IMR-90 (cell line): ENCODE data around the gene ANK3. TPM values are rescaled to one million over a fixed set of nuclear protein-coding genes. Genes with fewer than 3 reads are reported as not detected.
A peak's percentile ranks its signal among the peaks of the same experiment; 100 is the strongest.

Experiments
- ATAC-seq: fragments of 200-7000 bp; cut with Tn5 transposase; 2 replicates; pipeline ENCODE4 v1.9.1; 2020; ENCODE audit warnings: low read depth, mild to moderate bottlenecking, moderate library complexity
- BruUV-seq: library from RNA; stranded (reverse); fragments of 400-500 nt; replicated peaks from 2 replicates; lab custom pipeline; 2021; lab: Mats Ljungman, UMichigan
- CTCF ChIA-PET: fragments of 300-600 bp; formaldehyde crosslinking; extraction: SDS; loops from one replicate; lab custom pipeline; 2021; ENCODE audit warnings: antibody characterized with exemption; lab: Yijun Ruan, JAX
- POLR2A ChIA-PET: fragments of 300-600 bp; sonication (Branson Sonifier 250); formaldehyde crosslinking; loops from one replicate; lab custom pipeline; 2022; ENCODE audit warnings: antibody characterized with exemption; ENCODE audit not compliant: unreplicated experiment; lab: Charles Lee
- DNase-seq: peaks from one replicate; pipeline ENCODE4 v3.0.0; 2013
- H2AFZ ChIP-seq: replicated peaks from 2 replicates; pipeline ENCODE3; 2013; ENCODE audit warnings: low read length, mild to moderate bottlenecking; ENCODE audit not compliant: poor library complexity
- H2AK5ac ChIP-seq: 2 replicates; pipeline ENCODE4 v1.6.1; 2013; ENCODE audit warnings: low read depth, low read length, inconsistent platforms
- H2AK9ac ChIP-seq: replicated peaks from 2 replicates; pipeline ENCODE3; 2013; ENCODE audit warnings: mild to moderate bottlenecking, low read depth, low read length, moderate library complexity; ENCODE audit not compliant: poor library complexity
- H2BK120ac ChIP-seq: 2 replicates; pipeline ENCODE4 v1.6.1; 2013; ENCODE audit warnings: low read depth, low read length, inconsistent platforms
- H2BK15ac ChIP-seq: 3 replicates; pipeline ENCODE4 v1.6.1; 2013; ENCODE audit warnings: low read depth, low read length, inconsistent platforms
- H2BK20ac ChIP-seq: 2 replicates; pipeline ENCODE4 v1.6.1; 2013; ENCODE audit warnings: low read depth, mild to moderate bottlenecking, inconsistent platforms, low read length, moderate library complexity
- H2BK5ac ChIP-seq: 2 replicates; pipeline ENCODE4 v1.6.1; 2013; ENCODE audit warnings: mild to moderate bottlenecking, low read depth, low read length, inconsistent platforms; ENCODE audit not compliant: poor library complexity, severe bottlenecking
- H3K14ac ChIP-seq: replicated peaks from 2 replicates; pipeline ENCODE4 v1.6.1; 2013; ENCODE audit warnings: low read depth, low read length, inconsistent platforms
- H3K18ac ChIP-seq: 2 replicates; pipeline ENCODE4 v1.6.1; 2013; ENCODE audit warnings: low read depth, low read length, control low read depth
- H3K23ac ChIP-seq: 2 replicates; pipeline ENCODE4 v1.6.1; 2013; ENCODE audit warnings: low read depth, low read length, inconsistent platforms
- H3K27ac ChIP-seq: 2 replicates; pipeline ENCODE4 v1.5.1; 2013; ENCODE audit warnings: mild to moderate bottlenecking, control low read depth, low read length; ENCODE audit not compliant: insufficient read depth
- H3K27me3 ChIP-seq: 2 replicates; pipeline ENCODE4 v1.6.1; 2013; ENCODE audit warnings: low read length; ENCODE audit not compliant: control insufficient read depth, insufficient read depth
- H3K36me3 ChIP-seq: 2 replicates; pipeline ENCODE4 v1.6.1; 2013; ENCODE audit warnings: low read length, mixed read lengths; ENCODE audit not compliant: control insufficient read depth, insufficient read depth
- H3K4ac ChIP-seq: 2 replicates; pipeline ENCODE4 v1.6.1; 2013; ENCODE audit warnings: low read depth, low read length, inconsistent platforms
- H3K4me1 ChIP-seq: 2 replicates; pipeline ENCODE4 v1.6.1; 2013; ENCODE audit warnings: low read length, mixed read lengths; ENCODE audit not compliant: control insufficient read depth, insufficient read depth
- H3K4me2 ChIP-seq: 2 replicates; pipeline ENCODE4 v1.6.1; 2013; ENCODE audit warnings: low read depth, mild to moderate bottlenecking, control low read depth, low read length, moderate library complexity
- H3K4me3 ChIP-seq: 2 replicates; pipeline ENCODE4 v1.5.1; 2013; ENCODE audit warnings: low read depth, mild to moderate bottlenecking, control low read depth, low read length, moderate library complexity; ENCODE audit not compliant: insufficient read depth
- H3K56ac ChIP-seq: 2 replicates; pipeline ENCODE4 v1.6.1; 2013; ENCODE audit warnings: low read length, inconsistent platforms; ENCODE audit not compliant: insufficient read depth; ENCODE audit errors: extremely low read depth
- H3K79me1 ChIP-seq, 2 experiments: 2 replicates each; pipeline ENCODE4 v1.6.1; 2013; ENCODE audit warnings: low read length in 2 of 2, inconsistent platforms in 1 of 2, low read depth in 1 of 2
- H3K9ac ChIP-seq: 2 replicates; pipeline ENCODE4 v1.6.1; 2013; ENCODE audit warnings: low read depth, low read length, control low read depth
- H3K9me1 ChIP-seq: 2 replicates; pipeline ENCODE4 v1.6.1; 2013; ENCODE audit warnings: low read length, inconsistent platforms; ENCODE audit not compliant: insufficient read depth
- H3K9me3 ChIP-seq: 2 replicates; pipeline ENCODE4 v1.6.1; 2013; ENCODE audit warnings: low read length; ENCODE audit not compliant: control insufficient read depth, insufficient read depth
- H4K20me1 ChIP-seq: 2 replicates; pipeline ENCODE4 v1.6.1; 2013; ENCODE audit warnings: low read length, inconsistent platforms; ENCODE audit not compliant: insufficient read depth
- H4K5ac ChIP-seq: 2 replicates; pipeline ENCODE4 v1.6.1; 2013; ENCODE audit warnings: mild to moderate bottlenecking, low read depth, low read length, control low read depth
- H4K8ac ChIP-seq, 2 experiments: 2 replicates each; pipeline ENCODE4 v1.6.1; 2013; ENCODE audit warnings: low read depth in 2 of 2, low read length in 2 of 2, control low read depth in 1 of 2, inconsistent platforms in 1 of 2
- H4K91ac ChIP-seq: 2 replicates; pipeline ENCODE4 v1.6.1; 2013; ENCODE audit warnings: low read depth, low read length, inconsistent platforms; ENCODE audit not compliant: insufficient read depth
- MAFK ChIP-seq: IDR thresholded peaks from 2 replicates; pipeline ENCODE4 v1.6.1; 2012; ENCODE audit warnings: low read depth, low read length, improper control_type of control experiment
- RFX5 ChIP-seq: IDR thresholded peaks from 2 replicates; pipeline ENCODE4 v1.8.0; 2012; ENCODE audit warnings: low read depth, mild to moderate bottlenecking, low read length, moderate library complexity
- WGBS, 2 experiments: methylation state at CpG; one replicate each; pipeline versions ENCODE4 v1.1.5 to v1.1.7; 2013; ENCODE audit warnings: missing lambda C conversion rate in 2 of 2; ENCODE audit not compliant: insufficient read length in 1 of 2; ENCODE audit errors: extremely low coverage in 2 of 2; 5-methylcytosine and 5-hydroxymethylcytosine counted together
- dilution Hi-C: fragments of 300-500 bp; cut with HindIII; formaldehyde crosslinking; loops from one replicate; pipeline ENCODE4 v1.14.3; 2018; ENCODE audit warnings: low sequenced_read_pairs; ENCODE audit not compliant: unreplicated experiment
- in situ Hi-C: fragments of 300-500 bp; cut with MboI; formaldehyde crosslinking; loops from 3 replicates; pipeline ENCODE4 v1.14.3; 2019; ENCODE audit warnings: low sequenced_read_pairs, inconsistent platforms, mixed read lengths
- intact Hi-C: fragments of 100-400 bp; cut with micrococcal nuclease; formaldehyde crosslinking; loops from 2 replicates; pipeline ENCODE4 v1.10.0; 2022
- polyA plus RNA-seq, 3 experiments: library from polyadenylated mRNA; depleted of rRNA; stranded (reverse); fragments of >200 nt; gene quantifications; 2 replicates each; pipeline ENCODE4 v1.2.3, GENCODE V29; 2012; ENCODE audit warnings: low replicate concordance in 1 of 3
- total RNA-seq: library from RNA; depleted of rRNA; stranded (reverse); fragments of >200 nt; gene quantifications from 2 replicates; pipeline ENCODE4 v1.2.3, GENCODE V29; 2012

Gene ANK3
- total and polyA plus RNA-seq, 2 of the 4 experiments (the other 2 are of a cell fraction): 0.63 to 1.8 TPM

DNA sequence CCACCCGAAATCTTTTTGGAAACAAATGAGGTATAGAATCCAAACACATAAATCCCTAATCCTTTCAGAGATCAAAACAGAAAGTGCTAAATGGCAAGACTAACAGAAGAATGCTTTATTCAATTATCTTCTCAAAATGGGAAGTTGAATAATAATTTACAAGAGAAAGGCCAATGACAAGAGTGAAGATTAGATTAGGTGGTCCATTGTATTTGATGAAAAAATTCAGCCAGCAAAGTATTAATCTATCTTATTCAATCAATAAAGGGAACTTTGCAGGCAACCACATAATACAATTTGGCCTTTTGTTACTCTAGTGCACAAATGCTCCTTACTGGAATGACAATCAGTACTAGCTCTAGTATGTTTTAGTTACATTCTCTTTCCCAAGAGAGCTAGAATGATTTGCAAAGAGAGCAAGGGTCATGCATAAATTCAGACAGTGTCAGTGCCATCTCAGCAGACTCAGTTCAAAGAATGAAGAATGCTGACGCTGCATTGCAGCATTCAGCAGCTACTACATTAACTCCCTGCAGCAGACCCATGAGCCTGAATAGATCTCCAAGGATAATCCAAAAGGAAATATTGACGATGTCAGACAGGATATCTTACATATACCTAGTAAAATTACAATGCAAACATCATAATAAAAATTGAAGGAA, 131.8 kb downstream of the ANK3 start:
- Histone ChIP-seq H3K4ac (no peak overlapping the region), H2BK5ac (no peak overlapping the region), H2BK120ac (no peak overlapping the region), H2BK15ac (no peak overlapping the region), H3K18ac (no peak overlapping the region), H3K56ac (no peak overlapping the region), H3K4me3 (no peak overlapping the region), H2AFZ (no peak overlapping the region), H3K4me2 (no peak overlapping the region), H3K79me1 (no peaks in the 10 kb centered on the region), H3K9me1 (no peaks in the 10 kb centered on the region), H3K27ac (no peak overlapping the region), H3K4me1 (no peaks in the 10 kb centered on the region), H3K36me3 (no peaks in the 10 kb centered on the region), H4K91ac (no peak overlapping the region), H3K9me3 (no peaks in the 10 kb centered on the region), H3K23ac (no peak overlapping the region), H4K20me1 (no peaks in the 10 kb centered on the region), H2AK9ac (no peak overlapping the region), H3K9ac (no peak overlapping the region), H4K8ac (no peak overlapping the region), H2AK5ac (no peak overlapping the region), H4K5ac (no peak overlapping the region), H2BK20ac (no peak overlapping the region), H3K27me3 (no peaks in the 10 kb centered on the region), H3K14ac (no peak overlapping the region)
- ATAC-seq (no peak), DNase-seq (no peak)
- in situ Hi-C loops (no loop called here), intact Hi-C loops (no loop called here), dilution Hi-C loops (no loop called here)
- ChIA-PET CTCF (interaction anchor here (1.9 kb wide), 1 partner anchor 19 kb away, joined by 4 read pairs; no protein-coding TSS in a partner anchor), POLR2A (no interaction called here)
- no peak for TF ChIP-seq RFX5
- peak; percentile 75 for TF ChIP-seq MAFK
- no CpG with 5 or more reads among the region's 3 CpGs for WGBS, 2 experiments
- BruUV-seq: no TSS peak
